ENCODE measurements around the gene TRAK1. TPM values are rescaled to one million over a fixed set of nuclear protein-coding genes. Genes with fewer than 3 reads are reported as not detected.

The TRAK1 gene
- total and polyA plus RNA-seq, 10 of the 15 experiments (the other 5 are each of a cell fraction or from before 2014, with no cell fraction given): 6.6 to 46.2 (median 23.7) TPM

DNA sequence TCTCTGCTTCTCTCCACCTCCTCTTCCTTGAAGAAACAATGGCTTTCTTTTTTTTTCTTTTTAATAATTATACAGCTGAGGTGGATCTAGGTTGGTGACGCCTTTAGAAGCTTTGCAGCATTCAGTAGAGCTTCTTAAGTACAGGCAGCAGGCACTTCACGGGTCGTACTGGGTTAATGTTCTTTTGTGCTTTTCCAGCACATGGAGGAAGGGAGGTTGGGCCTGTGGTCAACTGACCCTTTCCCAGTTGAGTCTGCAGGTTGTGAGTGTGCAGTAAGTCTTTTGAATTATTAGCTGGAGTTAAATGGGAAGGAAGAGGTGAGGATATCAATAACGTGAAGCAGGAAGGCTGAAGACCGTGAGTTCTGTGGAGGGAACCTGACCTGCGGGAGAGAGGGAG, 7.0 kb downstream of the TRAK1 start:
- no peak for DNase-seq (ENCODE audit: low read depth, low spot score)
- WGBS (ENCODE audit: insufficient coverage, insufficient replicate concordance, low lambda C conversion rate, missing lambda C conversion rate): 89% methylated on average over 6 of the region's 6 CpGs
- intact Hi-C loops (cut with micrococcal nuclease; ENCODE audit: unreplicated experiment): loop anchor here (2.0 to 10.0 kb wide), 3 partner anchors 83 to 883 kb away; partner anchors contain the start of gene ULK4
- POLR2A ChIA-PET: interaction anchor here (0.6 to 1.5 kb wide), 6 partner anchors 19 to 95 kb away, joined by 4 to 9 read pairs (median 4); no protein-coding TSS in a partner anchor
- Histone ChIP-seq H3K4me2 (ENCODE audit: control insufficient read depth, insufficient read depth) (no peak overlapping the region), H3K9me3 (replicated peaks; ENCODE audit: control insufficient read depth, insufficient read depth, low read length) (no peaks in the 10 kb centered on the region; the same call in 2 of the 3 replicates), H4K20me1 (ENCODE audit: control insufficient read depth, insufficient read depth) (no peaks in the 10 kb centered on the region), H3K27me3 (replicated peaks in 1 of 2; ENCODE audit: control insufficient read depth in 2 of 2, insufficient read depth in 2 of 2, low read length in 1 of 2) (no peaks in the 10 kb centered on the region), H3K79me2 (ENCODE audit: control insufficient read depth, insufficient read depth, low read length) (peaks cover 16% of the 10 kb centered on the region), H3K36me3 (ENCODE audit: control insufficient read depth in 2 of 2, insufficient read depth in 2 of 2, low read length in 1 of 2) (peaks cover 4 to 11% of the 10 kb centered on the region in 2 experiments; a peak in 3 of 4 replicates), H3K27ac (ENCODE audit: control insufficient read depth, insufficient read depth) (no peak overlapping the region; the same call in 1 of the 2 replicates), H3K9ac (ENCODE audit: control insufficient read depth, insufficient read depth, low read length) (no peak overlapping the region), H2AFZ (ENCODE audit: control insufficient read depth, low read depth, low read length) (no peak overlapping the region), H3K4me1 (ENCODE audit: control insufficient read depth, insufficient read depth, low read length) (peaks cover 27% of the 10 kb centered on the region), H3K4me3 (no peak overlapping the region)
- no peak for FAIRE-seq
- no TSS peak for BruUV-seq (replicated peaks)
- in situ Hi-C loops (cut with MboI): no loop called here
- RAD21 ChIA-PET (ENCODE audit: unreplicated experiment): interaction anchor here (0.7 to 3.7 kb wide), 9 partner anchors 16 to 264 kb away, joined by 3 to 34 read pairs (median 5); no protein-coding TSS in a partner anchor
- CTCF ChIA-PET: interaction anchor here (0.7 to 6.2 kb wide), 14 partner anchors 10 to 447 kb away, joined by 3 to 87 read pairs (median 8); no protein-coding TSS in a partner anchor
- SMC1A ChIA-PET (ENCODE audit: uncharacterized antibody, unreplicated experiment): interaction anchor here (0.7 to 4.5 kb wide), 22 partner anchors 15 to 202 kb away, joined by 3 to 49 read pairs (median 6); partner anchors contain the start of gene ULK4
- ATAC-seq: no peak
- TF ChIP-seq REST (IDR thresholded peaks at IDR 0.05; ENCODE audit: low read depth, low read length) (no peak), RCOR1 (conservative IDR thresholded peaks at IDR 0.05; ENCODE audit: low read depth, low read length) (no peak), NFYA (IDR thresholded peaks at IDR 0.05; ENCODE audit: borderline replicate concordance, low read depth, low read length) (no peak), TCF3 (IDR thresholded peaks at IDR 0.05; ENCODE audit: borderline replicate concordance, insufficient read depth, low read depth, low read length) (no peak), MEF2A (IDR thresholded peaks at IDR 0.05; ENCODE audit: insufficient read depth, low read depth, low read length) (no peak), JUNB (IDR thresholded peaks at IDR 0.05) (no peak), CTCF (IDR thresholded peaks at IDR 0.05 in 2 of 3, conservative IDR thresholded peaks at IDR 0.05 in 1 of 3; ENCODE audit: control insufficient read depth in 2 of 3, extremely low read depth in 1 of 3, insufficient read depth in 1 of 3, low read depth in 3 of 3, low read length in 3 of 3) (no peak), RUNX3 (IDR thresholded peaks at IDR 0.05; ENCODE audit: low read length) (no peak), STAT3 (IDR thresholded peaks at IDR 0.05; ENCODE audit: low read depth, low read length) (no peak), ZBTB40 (IDR thresholded peaks at IDR 0.05; ENCODE audit: borderline replicate concordance) (no peak), EED (IDR thresholded peaks at IDR 0.05; ENCODE audit: low read depth) (no peak), NFXL1 (IDR thresholded peaks at IDR 0.05; ENCODE audit: borderline replicate concordance) (no peak)

Data from GM12878 (cell line).